ENCODE results near the gene SERPINB5.

The SERPINB5 gene

DNA sequence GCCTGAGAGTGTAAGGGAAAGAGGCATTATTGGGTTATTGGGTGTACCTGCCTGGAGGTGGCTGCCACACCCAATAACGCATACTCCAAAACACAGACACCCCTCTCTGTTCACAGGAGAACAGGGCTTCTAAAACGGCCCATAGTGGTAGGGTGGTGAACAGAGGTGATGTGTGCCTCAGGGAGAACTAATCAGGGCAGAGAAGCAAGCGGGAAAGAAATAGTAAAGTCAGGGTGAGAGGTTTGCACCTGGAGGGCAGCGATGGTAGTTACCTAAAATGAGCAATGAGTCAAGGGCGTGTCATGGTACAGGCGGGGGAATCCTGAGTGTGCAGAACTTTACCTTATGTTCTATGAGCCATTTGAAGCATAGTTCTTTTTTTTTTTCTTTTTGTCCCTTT is 32.9 kb upstream of the SERPINB5 start:
- TF ChIP-seq TAF1 (IDR thresholded peaks at IDR 0.05; ENCODE audit: borderline replicate concordance, insufficient read depth, low read length) (no peak), SIN3A (IDR thresholded peaks at IDR 0.05; ENCODE audit: borderline replicate concordance, insufficient read depth, low read length) (no peak), POLR2AphosphoS5 (IDR thresholded peaks at IDR 0.05; ENCODE audit: low read depth, low read length) (no peak), FOXP2 (optimal IDR thresholded peaks at IDR 0.05; ENCODE audit: borderline replicate concordance, extremely low read depth, extremely low read length, insufficient read depth) (no peak), REST (IDR thresholded peaks at IDR 0.05; ENCODE audit: insufficient read depth in 1 of 2, low read depth in 2 of 2, low read length in 2 of 2) (no peak)

DNA sequence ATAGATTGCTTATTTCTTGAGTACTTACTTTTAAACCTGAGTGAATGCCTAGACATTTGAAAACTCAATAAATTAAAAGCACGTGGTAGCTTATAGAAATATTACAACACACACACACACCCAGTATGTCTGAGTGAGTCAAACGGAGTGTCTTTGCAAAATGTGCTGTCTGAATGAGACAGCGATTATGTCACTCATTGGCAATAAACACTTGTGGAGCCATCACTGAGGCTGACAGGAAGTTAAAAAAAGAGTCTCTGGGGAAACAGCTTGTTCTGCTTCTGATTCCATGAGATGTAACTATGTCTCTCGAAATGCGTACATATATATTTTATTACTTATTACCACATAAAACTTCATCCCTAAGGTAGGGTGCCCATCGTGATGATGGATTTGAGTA is 32.2 kb upstream of the SERPINB5 start:
- TF ChIP-seq REST (IDR thresholded peaks at IDR 0.05; ENCODE audit: insufficient read depth in 1 of 2, low read depth in 2 of 2, low read length in 2 of 2): no peak
- TF ChIP-seq SIN3A (IDR thresholded peaks at IDR 0.05; ENCODE audit: borderline replicate concordance, insufficient read depth, low read length): no peak
- no peak for TF ChIP-seq FOXP2 (optimal IDR thresholded peaks at IDR 0.05; ENCODE audit: borderline replicate concordance, extremely low read depth, extremely low read length, insufficient read depth)
- no peak for TF ChIP-seq POLR2AphosphoS5 (IDR thresholded peaks at IDR 0.05; ENCODE audit: low read depth, low read length)
- no peak for TF ChIP-seq TAF1 (IDR thresholded peaks at IDR 0.05; ENCODE audit: borderline replicate concordance, insufficient read depth, low read length)

GRCh38 chr18:63445037-63445436 is 31.7 kb upstream of the SERPINB5 start:
- TF ChIP-seq POLR2AphosphoS5 (IDR thresholded peaks at IDR 0.05; ENCODE audit: low read depth, low read length): no peak
- TF ChIP-seq REST (IDR thresholded peaks at IDR 0.05; ENCODE audit: insufficient read depth in 1 of 2, low read depth in 2 of 2, low read length in 2 of 2): no peak
- TF ChIP-seq SIN3A (IDR thresholded peaks at IDR 0.05; ENCODE audit: borderline replicate concordance, insufficient read depth, low read length): no peak
- no peak for TF ChIP-seq FOXP2 (optimal IDR thresholded peaks at IDR 0.05; ENCODE audit: borderline replicate concordance, extremely low read depth, extremely low read length, insufficient read depth)
- TF ChIP-seq TAF1 (IDR thresholded peaks at IDR 0.05; ENCODE audit: borderline replicate concordance, insufficient read depth, low read length): no peak

- TF ChIP-seq SIN3A (IDR thresholded peaks at IDR 0.05; ENCODE audit: borderline replicate concordance, insufficient read depth, low read length) (no peak), REST (IDR thresholded peaks at IDR 0.05; ENCODE audit: insufficient read depth in 1 of 2, low read depth in 2 of 2, low read length in 2 of 2) (no peak), POLR2AphosphoS5 (IDR thresholded peaks at IDR 0.05; ENCODE audit: low read depth, low read length) (no peak)
Measured at GRCh38 chr18:63446266-63446665, 30.5 kb upstream of the SERPINB5 start.

- TF ChIP-seq TAF1 (IDR thresholded peaks at IDR 0.05; ENCODE audit: borderline replicate concordance, insufficient read depth, low read length): no peak
- no peak for TF ChIP-seq REST (IDR thresholded peaks at IDR 0.05; ENCODE audit: insufficient read depth in 1 of 2, low read depth in 2 of 2, low read length in 2 of 2)
- TF ChIP-seq FOXP2 (optimal IDR thresholded peaks at IDR 0.05; ENCODE audit: borderline replicate concordance, extremely low read depth, extremely low read length, insufficient read depth): no peak
- TF ChIP-seq POLR2AphosphoS5 (IDR thresholded peaks at IDR 0.05; ENCODE audit: low read depth, low read length): no peak
- no peak for TF ChIP-seq SIN3A (IDR thresholded peaks at IDR 0.05; ENCODE audit: borderline replicate concordance, insufficient read depth, low read length)
Measured at GRCh38 chr18:63447066-63447465, 29.7 kb upstream of the SERPINB5 start.

Measured in PFSK-1 (cell line).